ENCODE measurements around the gene ZFAND3.

ZFAND3 gene

DNA sequence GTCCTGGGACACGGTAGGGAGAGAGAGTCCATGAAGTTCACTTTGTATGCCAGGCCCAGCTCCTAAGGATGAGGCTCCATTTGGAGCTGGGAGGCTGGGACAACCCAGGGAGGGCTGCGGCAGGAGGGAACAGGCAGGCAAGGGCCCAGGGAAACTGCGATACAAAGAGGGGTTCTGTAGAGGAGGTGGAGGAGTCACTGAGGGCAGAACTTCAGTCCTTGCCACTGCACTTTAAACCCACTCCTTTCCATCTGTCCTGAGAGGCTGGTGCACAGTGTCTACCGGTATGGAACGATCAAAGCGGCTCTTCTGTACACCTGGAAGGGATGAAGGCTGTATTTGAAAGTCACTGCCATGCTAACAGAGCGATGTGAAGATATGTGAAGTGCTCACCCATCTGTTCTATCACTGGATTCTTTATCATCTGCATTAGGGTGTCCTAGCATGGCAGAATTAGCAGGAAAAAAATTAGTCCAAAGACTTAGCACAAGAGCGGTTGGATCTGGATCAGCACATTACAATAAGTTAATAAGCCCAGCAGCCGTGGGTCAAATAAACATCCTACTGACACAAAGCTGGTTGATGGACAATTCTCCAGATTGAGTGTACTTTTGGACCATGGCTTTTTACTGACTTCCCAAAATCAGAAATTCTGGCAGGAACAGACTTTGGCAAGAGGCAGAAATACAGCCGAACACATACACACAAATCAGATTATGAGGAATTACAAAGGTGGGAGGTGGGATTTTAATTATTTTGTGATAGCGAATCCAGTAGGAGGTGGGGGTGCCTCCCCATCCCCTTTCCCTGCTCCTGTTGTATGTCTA lies 20.9 kb upstream of the ZFAND3 start:
- DNase-seq = no peak

DNA sequence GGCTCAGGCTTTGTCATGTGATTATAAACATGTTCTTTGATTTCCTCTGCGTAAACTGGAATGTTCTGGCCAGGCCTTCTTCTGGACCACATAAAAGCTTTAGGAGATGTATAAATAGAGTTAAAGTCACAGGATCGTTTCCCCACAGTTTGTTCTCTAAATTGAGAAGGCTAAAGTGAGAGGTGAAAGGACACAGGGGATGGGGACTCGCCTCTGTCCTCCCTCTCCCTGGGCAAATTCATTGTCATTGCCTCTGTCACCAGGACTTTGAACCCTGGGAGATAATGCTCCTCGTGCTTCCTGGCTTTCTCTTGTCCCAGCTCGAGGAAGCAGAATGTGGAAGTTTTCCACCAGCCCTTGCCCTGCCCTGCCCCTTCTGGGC lies 20.3 kb upstream of the ZFAND3 start:
- DNase-seq = no peak

DNA sequence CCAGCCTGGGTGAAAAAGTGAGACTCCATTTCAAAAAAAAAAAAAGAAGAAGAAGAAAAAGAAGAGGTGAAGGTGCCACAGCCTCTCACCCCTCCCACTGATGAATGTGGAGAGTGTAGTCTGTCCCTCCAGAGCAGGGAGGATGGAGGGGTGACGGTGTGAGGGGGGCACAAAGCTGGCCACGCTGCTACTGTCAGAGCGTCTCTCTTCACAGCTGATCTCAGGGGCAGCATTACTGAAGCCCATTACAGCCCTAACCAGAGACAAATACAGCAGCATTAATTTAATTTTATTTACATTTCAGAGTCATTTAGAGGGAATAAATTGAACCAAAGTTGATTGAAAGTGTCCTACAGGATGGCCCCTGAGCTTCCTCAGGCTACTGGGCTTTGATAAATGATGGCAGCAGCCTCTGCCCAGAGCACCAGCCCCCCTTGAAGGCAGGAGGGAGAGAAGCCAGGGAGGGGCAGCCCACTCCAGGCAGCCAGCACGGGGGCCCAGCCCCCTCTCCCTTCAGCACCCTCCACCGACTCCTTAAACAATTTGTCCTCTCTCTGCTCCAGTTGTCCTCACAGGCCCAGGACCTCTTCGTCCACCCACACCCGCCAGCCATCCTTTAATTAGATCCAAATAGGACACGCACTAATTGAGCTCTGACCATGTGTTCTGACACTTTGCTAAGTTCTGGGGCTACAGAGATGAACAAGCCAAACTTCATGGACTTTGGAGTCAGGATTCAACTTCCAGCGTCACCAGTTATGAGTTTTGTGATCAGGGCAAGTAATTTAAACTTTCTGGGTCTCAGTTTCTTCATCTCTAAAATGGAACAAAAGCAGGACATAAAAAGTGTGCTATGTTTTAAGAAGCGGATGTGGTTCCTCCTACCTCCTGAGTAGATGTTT lies 18.6 kb upstream of the ZFAND3 start:
- DNase-seq = no peak

DNA sequence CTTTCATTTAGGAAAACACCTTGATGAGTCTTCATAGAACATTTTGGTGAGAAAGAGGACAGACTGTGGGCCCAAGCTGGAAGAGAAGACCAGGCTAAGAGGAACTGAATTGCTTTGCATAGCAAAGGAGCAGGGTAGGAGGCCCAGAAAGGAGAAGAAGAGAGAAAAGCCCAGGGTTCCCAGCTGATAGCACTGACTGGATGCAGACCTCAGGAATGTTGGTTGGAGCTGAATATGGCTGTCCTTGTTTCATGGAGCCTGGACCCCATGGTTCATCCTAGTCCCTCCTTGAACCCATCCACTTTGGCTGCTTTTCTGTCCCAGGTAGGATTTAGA lies 18.0 kb upstream of the ZFAND3 start:
- DNase-seq = no peak

DNA sequence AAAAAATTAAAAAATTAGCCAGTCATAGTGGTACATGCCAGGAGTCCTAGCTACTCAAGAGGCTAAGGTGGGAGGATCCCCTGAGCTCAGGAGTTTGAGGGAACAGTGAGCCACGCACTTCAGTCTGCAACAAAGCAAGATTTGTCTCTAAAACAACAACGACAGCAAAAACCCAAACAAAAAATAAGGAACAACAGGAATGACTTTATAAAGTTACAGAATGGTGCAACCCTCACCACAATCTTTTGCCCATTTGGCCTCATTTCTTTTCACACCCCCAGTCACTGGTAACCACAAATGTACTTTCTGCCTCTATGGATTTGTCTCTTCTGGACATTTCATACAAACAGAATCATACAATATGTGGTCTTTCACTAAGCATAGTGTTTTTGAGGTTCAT lies 16.7 kb upstream of the ZFAND3 start:
- no peak for DNase-seq

DNA sequence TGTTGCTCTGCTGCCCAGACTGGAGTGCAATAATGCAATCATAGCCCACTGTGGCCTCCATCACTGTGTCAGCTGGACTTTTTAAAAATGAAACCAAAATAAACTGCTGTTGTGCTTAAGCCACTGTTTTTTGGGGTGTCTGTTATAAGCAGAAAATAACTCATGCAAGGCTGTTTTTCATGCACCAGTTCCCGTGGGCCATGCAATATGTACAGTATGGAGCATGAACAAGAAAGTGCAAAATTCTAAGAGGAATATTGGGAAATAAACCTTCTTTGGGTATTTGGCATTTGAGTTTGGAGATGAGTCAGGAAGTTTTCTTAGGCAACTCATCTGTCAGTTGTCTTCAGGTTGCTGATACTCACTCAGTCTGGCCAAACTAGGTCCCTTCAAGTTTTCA lies 14.9 kb upstream of the ZFAND3 start:
- no peak for DNase-seq

DNA sequence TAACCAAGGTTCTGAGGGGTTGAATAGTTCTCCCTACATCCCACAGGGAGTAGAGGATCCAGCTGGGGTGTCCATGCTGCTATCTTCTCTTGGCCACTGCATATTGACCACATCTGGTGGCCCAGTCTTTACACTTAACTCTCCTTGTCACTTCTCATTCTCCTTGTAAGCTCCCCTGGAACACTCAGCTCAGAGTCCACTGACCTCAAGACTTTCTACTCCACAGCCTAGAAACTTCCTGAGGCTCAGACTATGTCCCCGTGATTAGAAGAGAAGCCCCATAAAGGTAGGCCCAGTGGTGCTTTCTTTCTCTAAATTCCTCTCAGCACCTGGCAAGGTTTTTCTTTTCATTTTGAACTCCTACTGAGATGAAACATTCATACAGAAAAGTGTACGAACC lies 13.3 kb upstream of the ZFAND3 start:
- no peak for DNase-seq

DNA sequence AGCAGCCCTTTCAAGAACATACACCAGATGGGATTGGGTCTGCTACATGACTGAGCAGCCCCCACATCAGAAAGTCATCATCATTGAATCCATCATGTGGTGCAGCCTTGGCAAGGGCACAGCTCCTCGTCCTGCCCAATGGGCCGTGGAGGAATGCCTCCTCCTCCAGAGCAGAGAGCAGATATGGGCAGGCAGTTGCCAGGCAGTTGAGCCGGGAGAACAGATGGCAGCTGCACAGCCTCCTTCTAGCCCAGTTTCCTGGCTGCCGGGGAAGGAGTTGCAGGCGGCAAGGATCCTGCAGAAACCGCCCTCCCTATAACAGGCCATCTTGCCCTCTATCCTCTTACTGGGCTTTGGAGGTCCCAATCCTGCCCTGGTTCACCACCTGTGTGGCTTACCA lies 11.9 kb upstream of the ZFAND3 start:
- no peak for DNase-seq

DNA sequence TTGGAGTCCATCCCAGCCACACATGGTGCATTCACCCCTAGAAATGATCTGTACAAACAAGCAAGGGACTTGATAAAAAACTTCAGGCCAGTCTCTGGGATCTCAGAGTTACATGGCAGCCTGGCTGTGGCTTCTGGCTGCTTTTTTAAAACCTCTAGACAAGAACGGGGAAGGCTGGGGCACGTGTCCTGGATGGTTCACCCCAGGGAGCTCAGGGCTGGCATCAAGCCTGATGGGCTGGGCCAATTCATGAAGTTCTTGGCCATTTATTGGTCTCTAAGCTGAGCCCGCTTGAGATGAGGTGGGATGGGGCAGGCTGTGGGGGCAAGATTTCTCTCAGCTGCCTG lies 10.4 kb upstream of the ZFAND3 start:
- no peak for DNase-seq

DNA sequence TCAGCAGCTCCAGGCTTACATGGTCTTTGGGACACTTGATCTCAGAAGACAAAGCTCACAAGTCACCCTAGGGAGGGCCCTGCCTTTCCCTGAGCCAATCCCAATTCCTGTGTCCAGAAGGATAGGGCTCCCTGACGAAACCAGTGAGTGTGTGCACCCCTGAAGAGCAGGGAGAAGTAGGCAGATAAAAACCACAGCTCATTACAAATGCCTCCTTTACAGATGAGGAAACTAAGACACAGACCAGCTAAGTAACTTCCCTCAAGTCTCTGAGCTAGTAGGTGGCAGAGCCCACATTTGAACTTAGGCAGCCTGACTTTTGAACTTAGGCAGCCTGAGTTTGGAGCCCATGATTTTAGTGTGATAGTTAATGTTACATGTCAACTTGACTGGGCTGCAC lies 6.7 kb upstream of the ZFAND3 start:
- no peak for DNase-seq

DNA sequence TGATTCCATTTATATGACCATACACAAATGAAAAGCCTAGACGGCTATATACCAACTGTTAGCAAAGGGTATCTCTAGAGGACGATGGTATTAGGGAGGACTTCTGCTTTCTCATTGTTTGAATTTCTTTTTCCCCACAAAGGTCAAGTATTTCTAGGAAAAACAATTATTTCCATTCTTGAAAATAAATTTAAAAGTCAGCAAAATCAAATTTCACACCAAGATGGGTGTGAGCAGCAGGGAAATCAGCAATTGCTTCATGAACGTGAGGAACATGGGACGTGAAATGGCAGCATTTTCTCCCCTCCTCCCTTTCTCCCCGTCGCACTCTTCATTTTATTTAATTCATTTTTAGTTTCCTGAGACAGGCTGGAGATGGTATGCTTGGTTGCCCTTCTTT lies 5.2 kb upstream of the ZFAND3 start:
- no peak for DNase-seq

DNA sequence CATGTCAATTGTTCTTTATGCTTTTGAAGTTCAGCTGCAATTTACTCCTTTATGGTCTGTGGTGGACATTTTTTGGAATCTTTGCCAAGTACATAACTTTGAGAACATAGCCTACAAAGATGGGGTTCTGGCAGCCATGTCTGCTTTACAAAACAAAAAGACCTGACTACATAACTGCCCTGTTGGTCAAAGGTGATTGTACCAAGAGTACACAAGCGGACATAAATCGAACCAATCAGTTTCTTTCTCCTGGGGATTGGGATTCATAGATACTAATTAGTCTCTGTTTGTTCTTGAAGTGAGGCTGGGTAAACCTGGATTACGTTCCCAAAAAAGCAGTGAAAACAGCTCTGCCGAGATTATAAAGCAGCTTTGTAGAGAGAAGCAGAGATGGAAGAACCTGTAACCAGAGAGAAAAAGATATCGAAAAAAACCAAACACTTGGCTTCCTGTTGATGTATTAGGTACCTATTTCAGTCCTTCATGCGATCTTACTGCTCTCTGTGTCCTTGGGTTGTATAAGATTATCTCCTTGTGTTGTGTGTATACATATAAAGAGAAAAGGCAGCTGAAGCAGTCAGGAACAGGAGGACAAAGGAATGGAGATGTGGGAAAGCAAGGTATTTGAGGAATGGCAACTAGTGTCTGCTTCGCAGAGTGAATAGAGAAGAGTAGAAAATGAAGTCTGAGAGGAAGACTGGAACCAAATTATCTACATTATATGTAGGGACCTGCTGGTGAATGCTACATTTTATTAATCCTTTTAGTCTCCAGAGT lies 2.7 kb upstream of the ZFAND3 start:
- DNase-seq = no peak

DNA sequence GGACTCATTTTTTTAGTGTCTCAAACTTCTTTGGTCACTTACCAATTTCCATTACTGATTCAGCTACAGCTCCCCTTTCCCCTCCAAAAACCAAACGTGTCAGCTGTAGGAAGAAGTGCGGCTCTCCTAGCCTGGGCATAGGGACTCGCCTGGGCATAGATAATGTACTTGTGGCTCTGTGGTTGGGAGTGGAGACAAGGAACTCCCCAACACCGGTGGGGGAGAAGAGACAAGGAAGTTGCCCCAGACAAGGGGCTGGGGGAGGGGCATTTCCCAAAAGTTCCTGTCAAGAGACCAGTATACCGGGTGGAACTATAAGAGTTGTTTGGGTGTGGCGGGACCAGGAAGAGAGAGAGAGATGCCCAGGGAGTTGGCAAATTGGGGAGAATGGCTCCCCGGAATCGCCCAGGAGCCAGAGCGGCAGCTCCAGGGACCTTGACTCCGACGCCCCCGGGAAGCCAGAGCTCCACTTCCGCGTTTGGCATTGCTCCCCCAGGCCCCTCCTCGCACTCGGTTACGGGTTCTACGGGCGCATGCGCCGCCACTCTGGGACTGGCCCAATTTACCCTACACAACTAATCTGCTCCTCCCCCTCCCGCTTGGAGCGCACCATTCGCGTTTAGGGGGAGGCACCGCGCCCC lies 871 bp upstream of the ZFAND3 start:
- peak; percentile 86 for DNase-seq

DNA sequence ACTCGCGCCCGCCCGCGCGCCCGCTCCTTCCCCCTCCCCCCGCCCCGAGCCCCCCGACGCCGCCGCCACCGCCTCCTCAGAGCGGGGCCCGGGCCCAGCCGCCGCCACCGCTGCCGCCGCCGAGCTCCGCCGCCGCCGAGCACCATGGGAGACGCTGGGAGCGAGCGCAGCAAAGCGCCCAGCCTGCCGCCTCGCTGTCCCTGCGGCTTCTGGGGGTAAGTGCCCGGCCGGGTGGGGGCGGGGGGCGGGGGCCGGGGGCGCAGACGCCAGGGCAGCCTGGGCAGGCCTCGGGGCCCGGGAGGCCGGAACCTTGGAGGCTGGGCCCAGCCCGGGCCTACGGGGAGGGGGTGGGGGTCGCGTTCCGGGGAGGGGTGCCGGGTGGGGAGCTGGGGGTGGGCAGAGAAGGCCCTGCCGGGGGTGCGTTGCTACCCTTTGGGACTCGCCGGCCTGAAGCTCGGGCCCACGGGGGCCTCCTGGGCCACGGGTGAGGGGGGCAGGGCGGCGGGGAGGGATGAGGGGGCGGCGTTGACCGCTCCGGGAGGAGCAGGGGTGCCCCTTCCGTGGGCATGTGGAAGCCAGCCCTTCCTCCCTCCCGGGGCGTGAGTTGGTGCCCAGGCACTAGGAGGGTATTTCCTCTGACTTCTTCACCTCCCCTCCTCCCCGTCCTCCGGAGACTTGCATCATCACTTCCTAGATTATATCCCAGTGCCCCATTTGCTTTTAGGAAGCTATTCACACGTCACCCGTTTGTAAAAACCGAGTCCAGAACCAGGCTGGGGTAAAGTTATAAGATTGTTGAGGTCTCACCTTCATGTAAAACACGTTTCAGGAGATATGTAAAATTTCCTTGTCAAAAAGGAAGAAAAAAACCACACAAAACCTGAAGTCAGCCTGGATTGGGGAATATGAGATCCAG lies 533 bp downstream of the ZFAND3 start:
- peak; percentile 33 for DNase-seq

DNA sequence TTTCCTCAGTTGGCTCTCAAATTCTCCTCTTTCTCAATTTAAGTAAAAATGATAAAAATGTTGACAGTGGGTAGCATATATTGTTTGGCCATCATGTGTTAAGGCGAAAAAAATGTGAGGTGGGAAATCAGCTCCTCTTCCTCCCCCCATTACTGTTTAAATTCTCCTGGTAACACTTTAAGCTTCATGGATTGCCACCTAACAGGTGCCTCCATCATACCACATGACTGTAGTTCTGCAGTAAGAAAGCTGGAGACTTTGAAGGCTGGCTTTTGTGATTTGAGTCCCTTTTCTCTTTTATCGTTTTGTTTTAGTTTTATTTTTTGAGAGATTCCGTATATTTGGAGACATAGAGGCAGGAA lies 1.2 kb downstream of the ZFAND3 start:
- no peak for DNase-seq

DNA sequence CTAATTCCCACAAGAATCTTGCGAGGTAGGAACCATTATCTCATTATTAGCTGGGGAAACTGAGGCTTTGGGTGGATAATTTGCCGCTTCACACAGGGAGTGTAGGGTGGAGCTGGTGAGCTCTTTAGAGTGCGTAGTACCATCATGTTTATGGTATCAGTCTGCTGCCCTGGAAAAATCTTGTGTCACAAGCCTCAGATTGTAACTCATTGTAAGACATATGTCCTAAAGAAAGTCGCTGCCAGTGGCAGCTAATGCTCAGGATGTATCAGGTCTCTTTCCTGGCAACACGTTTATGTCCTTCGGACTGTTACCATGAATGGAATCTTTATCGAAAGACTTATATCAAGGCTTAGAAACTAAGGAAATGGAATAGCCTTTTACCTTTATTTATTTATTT lies 1.9 kb downstream of the ZFAND3 start:
- no peak for DNase-seq

DNA sequence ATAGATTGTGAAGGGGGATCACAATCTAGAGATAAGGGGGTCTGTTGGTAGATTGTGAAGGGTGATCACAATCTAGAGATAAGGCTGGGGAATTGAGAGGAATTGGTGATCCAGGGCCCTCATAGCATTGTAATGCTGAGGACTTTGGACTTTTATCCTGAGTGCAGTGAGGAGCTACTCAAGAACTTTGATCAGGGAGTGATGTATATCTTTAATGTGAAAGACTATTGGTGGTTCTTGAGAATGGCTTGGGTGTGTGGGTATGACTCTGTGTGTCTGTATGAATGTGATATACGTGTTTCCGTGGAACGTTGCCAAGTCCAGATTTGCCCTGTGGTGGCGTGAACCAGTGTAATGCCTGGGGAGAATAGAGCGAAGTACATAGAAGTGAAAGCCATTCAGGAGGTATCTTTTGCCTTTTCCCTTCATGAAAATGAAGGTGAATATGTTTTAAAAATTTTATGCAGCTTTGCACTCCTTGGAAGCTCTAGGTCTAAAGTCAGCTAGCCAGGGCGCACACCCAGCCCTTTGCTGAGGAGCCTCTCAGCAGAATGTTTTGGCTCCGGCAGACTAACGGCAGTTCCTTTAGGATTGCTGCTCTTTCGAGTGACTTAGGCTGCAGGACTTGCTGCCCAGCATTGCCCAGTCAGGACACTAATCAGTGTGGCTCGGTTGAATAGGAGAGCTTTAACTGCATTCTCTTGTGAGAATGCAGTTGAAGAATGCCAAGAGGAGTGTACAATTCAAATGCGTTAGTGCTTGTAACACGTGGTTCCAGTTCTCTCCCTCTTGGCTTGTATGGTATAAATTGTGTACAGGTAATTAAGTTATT lies 3.5 kb downstream of the ZFAND3 start:
- no peak for DNase-seq

DNA sequence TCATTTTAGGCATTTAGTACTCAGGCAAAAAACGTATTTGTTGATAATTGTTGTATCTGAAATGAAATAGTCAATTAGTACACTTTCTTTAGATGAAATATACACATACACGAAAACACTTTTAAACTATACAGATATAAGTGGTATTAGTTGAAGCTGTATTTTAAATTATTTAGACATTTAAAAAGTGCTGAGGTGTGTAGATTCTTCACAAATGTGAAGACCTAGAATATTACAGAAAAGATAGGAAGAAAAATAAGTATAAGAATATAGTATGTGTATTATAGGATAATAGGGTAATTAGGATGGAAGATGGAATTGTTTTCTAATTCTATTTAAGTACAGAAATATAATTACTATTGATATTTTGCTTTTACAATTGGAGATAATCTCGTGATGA lies 4.6 kb downstream of the ZFAND3 start:
- DNase-seq = no peak

DNA sequence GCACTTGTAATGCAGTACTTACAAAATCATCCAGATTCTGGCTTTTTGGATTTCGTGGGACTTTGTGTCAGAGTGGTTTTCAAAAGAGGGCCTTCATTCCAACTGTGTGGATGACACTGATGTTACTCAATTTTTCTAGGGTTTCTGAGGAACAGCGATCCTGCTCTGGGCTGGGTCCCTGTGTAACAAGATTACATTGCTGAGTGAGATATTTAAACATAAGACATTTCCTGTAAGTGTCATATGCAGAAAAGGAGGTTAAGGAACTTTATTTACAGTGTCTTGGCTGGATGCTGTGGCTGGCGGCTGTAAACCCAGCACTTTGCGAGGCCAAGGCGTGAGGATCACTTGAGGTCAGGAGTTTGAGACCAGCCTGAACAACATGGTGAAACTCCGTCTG lies 6.7 kb downstream of the ZFAND3 start:
- DNase-seq = no peak

DNA sequence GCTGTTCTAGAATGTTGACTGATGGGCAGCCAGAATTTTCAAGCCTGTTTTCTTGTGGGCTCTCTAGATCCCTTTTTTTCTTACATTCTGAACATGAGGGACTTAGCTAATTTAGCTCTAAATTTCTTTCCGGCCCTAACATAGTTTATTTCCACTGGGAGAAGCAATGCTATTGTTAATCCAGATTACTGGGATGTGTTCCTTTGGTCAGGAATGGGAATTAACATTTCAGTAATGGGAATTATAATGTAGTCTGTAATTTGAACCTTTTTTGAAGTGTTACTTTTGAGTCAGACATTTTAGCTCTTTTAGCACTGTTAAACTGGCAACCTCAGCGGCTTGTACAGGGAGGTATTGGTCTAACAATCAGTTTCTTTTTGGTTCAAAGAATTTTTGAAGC lies 7.5 kb downstream of the ZFAND3 start:
- DNase-seq = no peak

DNA sequence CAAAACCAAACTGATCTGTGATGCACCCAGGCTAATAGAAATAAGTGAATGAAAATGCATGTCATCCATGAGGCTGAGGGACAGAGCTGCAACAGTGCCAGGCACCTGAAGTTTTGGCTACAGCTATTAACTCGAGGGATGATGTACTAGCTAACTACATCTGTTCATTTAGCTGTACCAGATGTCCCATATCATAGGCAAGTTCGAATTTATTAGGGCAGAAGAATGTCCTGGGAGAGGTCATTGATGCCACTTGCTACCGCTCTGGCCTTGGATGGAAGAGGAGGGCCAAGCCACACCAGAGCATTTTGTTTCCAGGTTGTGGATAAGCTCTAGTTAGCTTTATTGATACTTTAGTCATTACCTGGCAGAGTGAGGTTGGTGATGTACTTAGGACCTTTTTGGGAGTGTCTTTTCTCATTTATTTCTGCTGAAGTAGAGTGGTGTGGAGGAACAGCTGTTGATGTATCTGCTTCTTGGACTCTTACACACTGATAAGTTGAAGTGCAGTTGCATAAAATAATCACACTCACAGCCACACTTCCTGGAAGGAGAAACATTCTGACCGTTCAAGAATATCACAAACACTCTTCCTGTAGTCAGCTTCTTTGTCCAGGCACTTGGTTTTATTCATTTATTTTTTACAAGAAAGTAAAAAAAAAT lies 8.2 kb downstream of the ZFAND3 start:
- DNase-seq = no peak
